ENCODE results near the gene ASXL2.

ASXL2 gene

GRCh38 chr2:25894135-25894830, 16.0 kb upstream of the ASXL2 start:
- TF ChIP-seq, protein P1, sequence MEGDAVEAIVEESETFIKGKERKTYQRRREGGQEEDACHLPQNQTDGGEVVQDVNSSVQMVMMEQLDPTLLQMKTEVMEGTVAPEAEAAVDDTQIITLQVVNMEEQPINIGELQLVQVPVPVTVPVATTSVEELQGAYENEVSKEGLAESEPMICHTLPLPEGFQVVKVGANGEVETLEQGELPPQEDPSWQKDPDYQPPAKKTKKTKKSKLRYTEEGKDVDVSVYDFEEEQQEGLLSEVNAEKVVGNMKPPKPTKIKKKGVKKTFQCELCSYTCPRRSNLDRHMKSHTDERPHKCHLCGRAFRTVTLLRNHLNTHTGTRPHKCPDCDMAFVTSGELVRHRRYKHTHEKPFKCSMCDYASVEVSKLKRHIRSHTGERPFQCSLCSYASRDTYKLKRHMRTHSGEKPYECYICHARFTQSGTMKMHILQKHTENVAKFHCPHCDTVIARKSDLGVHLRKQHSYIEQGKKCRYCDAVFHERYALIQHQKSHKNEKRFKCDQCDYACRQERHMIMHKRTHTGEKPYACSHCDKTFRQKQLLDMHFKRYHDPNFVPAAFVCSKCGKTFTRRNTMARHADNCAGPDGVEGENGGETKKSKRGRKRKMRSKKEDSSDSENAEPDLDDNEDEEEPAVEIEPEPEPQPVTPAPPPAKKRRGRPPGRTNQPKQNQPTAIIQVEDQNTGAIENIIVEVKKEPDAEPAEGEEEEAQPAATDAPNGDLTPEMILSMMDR (IDR thresholded peaks at IDR 0.05; ENCODE audit: unreplicated experiment in 3 of 3) = no peak
- Mint-ChIP-seq H3K27ac (peak overlapping the region in 1 of 3 experiments; percentile 54), H3K9me3 (peaks cover 4% of the 10 kb centered on the region), H3K4me1 (peaks cover 12% of the 10 kb centered on the region), H3K36me3 (ENCODE audit: low read depth) (no peaks in the 10 kb centered on the region), H3K27me3 (ENCODE audit: low read depth) (no peaks in the 10 kb centered on the region), H3K4me3 (no peak overlapping the region)

- Mint-ChIP-seq H3K4me1 (peaks cover 12% of the 10 kb centered on the region), H3K4me3 (no peak overlapping the region), H3K27ac (no peak overlapping the region), H3K9me3 (peaks cover 4% of the 10 kb centered on the region), H3K36me3 (ENCODE audit: low read depth) (no peaks in the 10 kb centered on the region), H3K27me3 (ENCODE audit: low read depth) (no peaks in the 10 kb centered on the region)
- TF ChIP-seq, protein P1 (IDR thresholded peaks at IDR 0.05; ENCODE audit: unreplicated experiment in 3 of 3) = no peak
Measured at GRCh38 chr2:25891672-25892071, 13.4 kb upstream of the ASXL2 start.

DNA sequence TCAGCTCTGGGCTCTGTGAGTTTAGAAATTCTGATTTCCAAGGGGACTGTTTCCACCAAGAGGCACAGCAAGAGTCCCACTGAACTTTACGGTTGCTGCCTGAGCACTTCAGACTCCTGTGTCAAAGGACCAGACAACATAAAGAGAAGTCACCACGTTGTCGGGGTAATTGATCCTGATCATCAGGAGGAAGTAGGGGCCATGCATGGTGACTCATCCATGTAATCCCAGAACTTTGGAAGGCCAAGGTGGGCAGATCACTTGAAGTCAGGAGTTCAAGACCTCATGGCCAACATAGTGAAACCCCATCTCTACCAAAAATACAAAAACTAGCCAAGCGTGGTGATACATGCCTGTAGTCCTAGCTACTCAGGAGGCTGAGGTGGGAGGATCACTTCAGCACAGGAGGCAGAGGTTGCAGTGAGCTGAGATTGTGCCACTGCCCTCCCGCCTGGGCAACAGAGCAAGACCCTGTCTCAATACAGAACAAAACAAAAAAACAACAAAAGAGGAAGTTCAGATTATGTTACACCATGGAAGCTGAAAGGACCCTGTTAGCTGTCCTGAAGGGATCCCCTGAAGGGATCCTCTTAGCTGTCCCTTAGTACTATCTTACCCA, 9.4 kb upstream of the ASXL2 start:
- no peak overlapping the region for H3K27ac Mint-ChIP-seq
- H3K4me3 Mint-ChIP-seq = no peak overlapping the region
- H3K4me1 Mint-ChIP-seq = no peaks in the 10 kb centered on the region
- H3K36me3 Mint-ChIP-seq (ENCODE audit: low read depth) = no peaks in the 10 kb centered on the region
- H3K27me3 Mint-ChIP-seq (ENCODE audit: low read depth) = no peaks in the 10 kb centered on the region
- H3K9me3 Mint-ChIP-seq = no peaks in the 10 kb centered on the region
- TF ChIP-seq, protein P1 (IDR thresholded peaks at IDR 0.05; ENCODE audit: unreplicated experiment in 3 of 3) = no peak

DNA sequence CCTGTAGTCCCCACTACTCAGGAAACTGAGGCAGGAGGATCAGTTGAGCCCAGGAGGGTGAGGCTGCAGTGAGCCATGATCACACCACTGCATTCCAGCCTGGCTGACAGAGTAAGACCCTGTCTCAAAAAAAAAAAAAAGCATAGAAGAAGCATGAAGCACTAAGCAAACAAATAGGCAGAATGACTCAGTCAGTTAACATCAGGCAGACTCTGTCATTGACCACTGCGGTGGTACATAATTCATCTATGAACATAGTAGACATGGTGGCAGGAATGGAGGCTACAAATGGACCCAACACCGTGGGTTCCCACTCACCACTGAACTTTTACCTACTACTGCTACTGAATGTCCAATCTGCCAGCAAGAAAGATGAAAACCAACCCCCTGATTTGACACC, 7.6 kb upstream of the ASXL2 start:
- Mint-ChIP-seq H3K9me3 (no peaks in the 10 kb centered on the region), H3K27ac (no peak overlapping the region), H3K4me1 (no peaks in the 10 kb centered on the region), H3K27me3 (ENCODE audit: low read depth) (peaks cover under 1% of the 10 kb centered on the region), H3K4me3 (no peak overlapping the region), H3K36me3 (ENCODE audit: low read depth) (no peaks in the 10 kb centered on the region)
- TF ChIP-seq, protein P1 (IDR thresholded peaks at IDR 0.05; ENCODE audit: unreplicated experiment in 3 of 3) = no peak

DNA sequence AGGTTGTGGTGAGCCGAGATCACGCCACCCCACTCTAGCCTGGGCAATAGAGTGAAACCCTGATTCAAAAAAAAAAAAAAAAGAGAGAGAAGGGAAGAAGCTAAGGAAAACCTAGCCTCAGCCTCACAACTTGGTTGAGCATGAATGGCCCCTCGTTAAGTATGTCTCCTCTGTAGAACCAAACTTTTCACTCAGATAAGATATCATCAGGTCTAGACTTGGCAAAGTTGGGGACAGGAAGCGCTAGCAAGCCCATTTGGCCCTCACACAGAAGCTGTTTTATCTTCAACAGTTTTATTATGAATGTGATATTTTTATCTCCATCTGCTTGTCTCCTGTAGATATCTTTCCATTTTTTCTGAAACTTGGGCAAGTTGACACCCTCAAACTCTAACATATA, 3.5 kb upstream of the ASXL2 start:
- no peaks in the 10 kb centered on the region for H3K36me3 Mint-ChIP-seq (ENCODE audit: low read depth)
- no peak overlapping the region for H3K27ac Mint-ChIP-seq
- H3K27me3 Mint-ChIP-seq (ENCODE audit: low read depth) = peaks cover 13% of the 10 kb centered on the region
- TF ChIP-seq, protein P1 (IDR thresholded peaks at IDR 0.05; ENCODE audit: unreplicated experiment in 3 of 3) = no peak
- peaks cover 15% of the 10 kb centered on the region for H3K4me1 Mint-ChIP-seq
- H3K9me3 Mint-ChIP-seq = no peaks in the 10 kb centered on the region
- H3K4me3 Mint-ChIP-seq = peak overlapping the region in 1 of 3 experiments; percentile 20
